CD14-positive monocyte (primary cell): ENCODE data around the gene AKR1C1. TPM values are rescaled to one million over a fixed set of nuclear protein-coding genes. Genes with fewer than 3 reads are reported as not detected.
A peak's percentile ranks its signal among the peaks of the same experiment; 100 is the strongest.

ENCODE experiments used
- polyA plus RNA-seq, 3 donors: library from polyadenylated mRNA; depleted of rRNA in 1 of 3; unstranded in 2 of 3; stranded (reverse) in 1 of 3; fragments of 300-500 nt in 2 of 3; fragments of >200 nt in 1 of 3; fragmentation: Illumina TruSeq in 2 of 3; gene quantifications; 1 replicate in 2 of 3; 2 replicates in 1 of 3; pipeline ENCODE4 v1.2.3, GENCODE V29; 2012 to 2021
- small RNA-seq: library from RNA; depleted of rRNA; stranded (forward); fragments of <200 nt; gene quantifications from one replicate; pipeline ENCODE3, GENCODE V24; 2012; ENCODE audit warnings: low read depth; ENCODE audit not compliant: insufficient read length

The AKR1C1 gene
- polyA plus RNA-seq, 3 donors, result 0.07 to 0.85 TPM; not detected in 1

Small RNA genes within 50 kb of the gene (small RNA-seq; reads per million reads assigned to genes)
- 3.1 reads per million, percentile 24 among the genes with 10 or more reads in this experiment for gene RF00096

Other genes with a start within 250 kb of the AKR1C1 start
- gene AKR1E2, start 137.2 kb upstream of the AKR1C1 start, polyA plus RNA-seq, result under 1 TPM; 0.45 to 0.74 (median 0.67) TPM
- under 1 TPM in 1 of 3 donors, not detected in 2; 0.13 TPM for gene AKR1C2, start 40.4 kb downstream of the AKR1C1 start, polyA plus RNA-seq
- gene AKR1C3, start 131.0 kb downstream of the AKR1C1 start, polyA plus RNA-seq, result 1 to 10 TPM; 1.1 to 2.4 (median 1.9) TPM
- gene AKR1C8, start 221.7 kb downstream of the AKR1C1 start, polyA plus RNA-seq, result not detected
- gene AKR1C4, start 233.4 kb downstream of the AKR1C1 start, polyA plus RNA-seq, result not detected